H9 (cell line): ENCODE results near the gene ELOA2. TPM values are rescaled to one million over a fixed set of nuclear protein-coding genes. Genes with fewer than 3 reads are reported as not detected.

ENCODE experiments used
- DNase-seq: peaks from one replicate; pipeline ENCODE4 v3.0.0-alpha.2; 2017
- H2AFZ ChIP-seq: one replicate; pipeline ENCODE4 v1.6.1; 2013; ENCODE audit warnings: mild to moderate bottlenecking, low read length, control low read depth, moderate library complexity
- H2AK5ac ChIP-seq: 2 replicates; pipeline ENCODE4 v1.6.1; 2013; ENCODE audit warnings: low read length, control low read depth, mixed read lengths; ENCODE audit not compliant: insufficient read length
- H2BK120ac ChIP-seq: one replicate; pipeline ENCODE4 v1.6.1; 2013; ENCODE audit warnings: low read depth, mild to moderate bottlenecking, low read length, control low read depth, inconsistent platforms; ENCODE audit not compliant: poor library complexity, severe bottlenecking
- H2BK12ac ChIP-seq: 2 replicates; pipeline ENCODE4 v1.6.1; 2013; ENCODE audit warnings: low read length, control low read depth, mixed read lengths, low read depth; ENCODE audit not compliant: insufficient read length
- H2BK15ac ChIP-seq: 2 replicates; pipeline ENCODE4 v1.6.1; 2013; ENCODE audit warnings: low read depth, low read length, control low read depth
- H2BK20ac ChIP-seq: one replicate; pipeline ENCODE4 v1.6.1; 2013; ENCODE audit warnings: low read depth, mild to moderate bottlenecking, low read length, control low read depth, inconsistent platforms; ENCODE audit not compliant: poor library complexity, severe bottlenecking
- H2BK5ac ChIP-seq: 2 replicates; pipeline ENCODE4 v1.6.1; 2013; ENCODE audit warnings: low read length, control low read depth, mixed read lengths; ENCODE audit not compliant: insufficient read length
- H3K14ac ChIP-seq: 2 replicates; pipeline ENCODE4 v1.6.1; 2013; ENCODE audit warnings: low read length, control low read depth; ENCODE audit not compliant: insufficient read depth
- H3K18ac ChIP-seq: 2 replicates; pipeline ENCODE4 v1.6.1; 2013; ENCODE audit warnings: low read depth, mild to moderate bottlenecking, mixed read lengths, low read length, control low read depth; ENCODE audit not compliant: insufficient read length
- H3K23ac ChIP-seq: 2 replicates; pipeline ENCODE4 v1.6.1; 2013; ENCODE audit warnings: low read length, control low read depth, mixed read lengths, low read depth; ENCODE audit not compliant: insufficient read length
- H3K23me2 ChIP-seq: 2 replicates; pipeline ENCODE4 v1.6.1; 2013; ENCODE audit warnings: low read depth, mild to moderate bottlenecking, mixed read lengths, low read length, control low read depth; ENCODE audit not compliant: insufficient read length, poor library complexity, severe bottlenecking
- H3K27ac ChIP-seq: 2 replicates; pipeline ENCODE4 v1.5.1; 2013; ENCODE audit warnings: low read length, control low read depth, mixed read lengths, low read depth; ENCODE audit not compliant: insufficient read length
- H3K27me3 ChIP-seq: 2 replicates; pipeline ENCODE4 v1.6.1; 2013; ENCODE audit warnings: low read length, control low read depth, inconsistent platforms; ENCODE audit not compliant: insufficient read depth
- H3K4ac ChIP-seq: 2 replicates; pipeline ENCODE4 v1.6.1; 2013; ENCODE audit warnings: low read depth, mild to moderate bottlenecking, control low read depth, inconsistent platforms, low read length, moderate library complexity
- H3K4me1 ChIP-seq: 2 replicates; pipeline ENCODE4 v1.6.1; 2013; ENCODE audit warnings: low read length, control low read depth, inconsistent platforms; ENCODE audit not compliant: insufficient read depth
- H3K4me2 ChIP-seq: 2 replicates; pipeline ENCODE4 v1.6.1; 2013; ENCODE audit warnings: low read length, control low read depth, mixed read lengths; ENCODE audit not compliant: insufficient read length, insufficient read depth
- H3K56ac ChIP-seq: 2 replicates; pipeline ENCODE4 v1.6.1; 2013; ENCODE audit warnings: low read depth, mild to moderate bottlenecking, mixed read lengths, low read length, control low read depth; ENCODE audit not compliant: insufficient read length
- H3K79me1 ChIP-seq: 2 replicates; pipeline ENCODE4 v1.6.1; 2013; ENCODE audit warnings: low read depth, mild to moderate bottlenecking, moderate library complexity, low read length, control low read depth, inconsistent platforms; ENCODE audit not compliant: insufficient read depth, poor library complexity, severe bottlenecking
- H3K79me2 ChIP-seq: 2 replicates; pipeline ENCODE4 v1.6.1; 2013; ENCODE audit warnings: low read length, control low read depth, inconsistent platforms; ENCODE audit not compliant: insufficient read depth
- H3K9ac ChIP-seq: 2 replicates; pipeline ENCODE4 v1.6.1; 2013; ENCODE audit warnings: low read length, control low read depth, mixed read lengths; ENCODE audit not compliant: insufficient read length; ENCODE audit errors: extremely low read depth
- H3K9me3 ChIP-seq: one replicate; pipeline ENCODE4 v1.6.1; 2013; ENCODE audit warnings: low read depth, low read length, inconsistent platforms; ENCODE audit not compliant: control insufficient read depth
- H3T11ph ChIP-seq: one replicate; pipeline ENCODE4 v1.6.1; 2013; ENCODE audit warnings: mild to moderate bottlenecking, low read length, control low read depth, inconsistent platforms
- H4K20me1 ChIP-seq: one replicate; pipeline ENCODE4 v1.6.1; 2013; ENCODE audit not compliant: control insufficient read depth, insufficient read length, insufficient read depth
- H4K5ac ChIP-seq: 2 replicates; pipeline ENCODE4 v1.6.1; 2013; ENCODE audit warnings: low read depth, mild to moderate bottlenecking, mixed read lengths, low read length, control low read depth; ENCODE audit not compliant: insufficient read length
- H4K8ac ChIP-seq: replicated peaks from 2 replicates; pipeline ENCODE4 v1.6.1; 2013; ENCODE audit warnings: low read length, control low read depth, mixed read lengths, low read depth; ENCODE audit not compliant: insufficient read length
- H4K91ac ChIP-seq: 2 replicates; pipeline ENCODE4 v1.6.1; 2013; ENCODE audit warnings: low read depth, mild to moderate bottlenecking, moderate library complexity, mixed read lengths, low read length, control low read depth; ENCODE audit not compliant: insufficient read length
- H3K27ac Mint-ChIP-seq, 3 experiments: 2 replicates in 2 of 3; 3 replicates in 1 of 3; pipeline ENCODE4 v1.8.0; 2020 to 2021; ENCODE audit warnings: mixed read lengths in 3 of 3, mild to moderate bottlenecking in 1 of 3, moderate library complexity in 1 of 3
- H3K27me3 Mint-ChIP-seq: 2 replicates; pipeline ENCODE4 v1.8.0; 2021; ENCODE audit warnings: low read depth, mild to moderate bottlenecking, moderate library complexity, mixed read lengths
- H3K36me3 Mint-ChIP-seq, 3 experiments: 2 replicates in 2 of 3; 3 replicates in 1 of 3; pipeline ENCODE4 v1.8.0; 2020 to 2021; ENCODE audit warnings: low read depth in 3 of 3, mixed read lengths in 3 of 3; ENCODE audit not compliant: insufficient read depth in 1 of 3
- H3K4me1 Mint-ChIP-seq, 2 experiments: 2 replicates each; pipeline ENCODE4 v1.8.0; 2020; ENCODE audit warnings: mixed read lengths in 2 of 2
- H3K4me3 Mint-ChIP-seq, 2 experiments: 2 replicates in 1 of 2; 3 replicates in 1 of 2; pipeline ENCODE4 v1.8.0; 2020 to 2021; ENCODE audit warnings: mild to moderate bottlenecking in 2 of 2, mixed read lengths in 2 of 2, moderate library complexity in 1 of 2
- H3K9me3 Mint-ChIP-seq, 2 experiments: 2 replicates in 1 of 2; 3 replicates in 1 of 2; pipeline ENCODE4 v1.8.0; 2020; ENCODE audit warnings: mild to moderate bottlenecking in 2 of 2, mixed read lengths in 2 of 2, moderate library complexity in 1 of 2
- WGBS: extraction: QIAGEN DNeasy Blood & Tissue Kit; methylation state at CpG from one replicate; pipeline ENCODE4 v1.1.7; 2013; ENCODE audit warnings: missing lambda C conversion rate, low lambda C conversion rate, mixed read lengths; ENCODE audit not compliant: insufficient read length; ENCODE audit errors: extremely low coverage; 5-methylcytosine and 5-hydroxymethylcytosine counted together
- total RNA-seq: library from RNA; stranded (reverse); gene quantifications from 2 replicates; pipeline ENCODE4 v1.2.1, GENCODE V29; 2021
- TF ChIP-seq, protein P1 (sequence below): fragments of 200-600 bp; sonication (generic); conservative IDR thresholded peaks from 3 replicates; pipeline ENCODE4 v1.8.0; 2021; ENCODE audit warnings: antibody characterized with exemption, mild to moderate bottlenecking

The ELOA2 gene
- total RNA-seq, 1 experiment from 2014 or later: not detected

DNA sequence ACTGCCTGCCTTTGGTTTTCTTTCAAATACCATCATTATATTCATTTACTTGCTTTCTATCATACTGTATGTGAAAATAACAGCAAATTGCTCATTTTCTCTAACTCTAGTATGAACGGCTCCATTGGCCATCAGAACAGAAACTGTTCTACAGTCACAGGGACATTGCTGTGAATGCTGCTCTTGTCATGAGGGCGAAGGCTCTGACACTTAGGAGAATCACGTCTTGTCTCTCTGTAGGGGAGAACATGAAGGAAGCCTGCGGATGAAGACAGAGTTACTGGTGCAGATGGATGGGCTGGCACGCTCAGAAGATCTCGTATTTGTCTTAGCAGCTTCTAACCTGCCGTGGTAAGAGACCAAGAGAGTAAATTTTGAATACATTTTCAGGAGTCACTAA lies 41.7 kb upstream of the ELOA2 start:
- H2AK5ac ChIP-seq: no peak overlapping the region
- H4K5ac ChIP-seq: no peak overlapping the region

More for the DNA sequence above, 41.7 kb upstream of the ELOA2 start:
- H3K23me2 ChIP-seq: no peaks in the 10 kb centered on the region
- no peak overlapping the region for H3K9ac ChIP-seq
- no peaks in the 10 kb centered on the region for H3K79me2 ChIP-seq
- H3K14ac ChIP-seq: no peak overlapping the region
- no peak overlapping the region for H3K18ac ChIP-seq
- no peak overlapping the region for H4K91ac ChIP-seq
- no peak overlapping the region for H3K23ac ChIP-seq
- no peak overlapping the region for H3K27ac ChIP-seq
- H3K4me2 ChIP-seq: no peak overlapping the region
- H3K56ac ChIP-seq: no peak overlapping the region
- no peaks in the 10 kb centered on the region for H3K27me3 Mint-ChIP-seq
- H4K20me1 ChIP-seq: no peaks in the 10 kb centered on the region
- no peaks in the 10 kb centered on the region for H3K4me1 ChIP-seq
- no peaks in the 10 kb centered on the region for H3K9me3 Mint-ChIP-seq
- H3K27ac Mint-ChIP-seq: no peak overlapping the region
- H4K8ac ChIP-seq: no peak overlapping the region
- H2BK15ac ChIP-seq: no peak overlapping the region
- no peak overlapping the region for H3K4ac ChIP-seq
- no peak overlapping the region for H2BK120ac ChIP-seq
- no CpG with 5 or more reads among the region's 7 CpGs for WGBS
- H2BK12ac ChIP-seq: no peak overlapping the region
- TF ChIP-seq, protein P1, sequence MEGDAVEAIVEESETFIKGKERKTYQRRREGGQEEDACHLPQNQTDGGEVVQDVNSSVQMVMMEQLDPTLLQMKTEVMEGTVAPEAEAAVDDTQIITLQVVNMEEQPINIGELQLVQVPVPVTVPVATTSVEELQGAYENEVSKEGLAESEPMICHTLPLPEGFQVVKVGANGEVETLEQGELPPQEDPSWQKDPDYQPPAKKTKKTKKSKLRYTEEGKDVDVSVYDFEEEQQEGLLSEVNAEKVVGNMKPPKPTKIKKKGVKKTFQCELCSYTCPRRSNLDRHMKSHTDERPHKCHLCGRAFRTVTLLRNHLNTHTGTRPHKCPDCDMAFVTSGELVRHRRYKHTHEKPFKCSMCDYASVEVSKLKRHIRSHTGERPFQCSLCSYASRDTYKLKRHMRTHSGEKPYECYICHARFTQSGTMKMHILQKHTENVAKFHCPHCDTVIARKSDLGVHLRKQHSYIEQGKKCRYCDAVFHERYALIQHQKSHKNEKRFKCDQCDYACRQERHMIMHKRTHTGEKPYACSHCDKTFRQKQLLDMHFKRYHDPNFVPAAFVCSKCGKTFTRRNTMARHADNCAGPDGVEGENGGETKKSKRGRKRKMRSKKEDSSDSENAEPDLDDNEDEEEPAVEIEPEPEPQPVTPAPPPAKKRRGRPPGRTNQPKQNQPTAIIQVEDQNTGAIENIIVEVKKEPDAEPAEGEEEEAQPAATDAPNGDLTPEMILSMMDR: no peak
- H3K79me1 ChIP-seq: no peaks in the 10 kb centered on the region
- no peaks in the 10 kb centered on the region for H3K27me3 ChIP-seq
- no peak overlapping the region for H2AFZ ChIP-seq
- no peak overlapping the region for H3K4me3 Mint-ChIP-seq
- H3K9me3 ChIP-seq: no peaks in the 10 kb centered on the region
- H3K36me3 Mint-ChIP-seq: no peaks in the 10 kb centered on the region
- H2BK5ac ChIP-seq: no peak overlapping the region
- H2BK20ac ChIP-seq: no peak overlapping the region
- peaks cover 9% of the 10 kb centered on the region in 2 experiments for H3K4me1 Mint-ChIP-seq
- no peak for DNase-seq
- no peak overlapping the region for H3T11ph ChIP-seq
